GM19328 (cell line): Measurements from ENCODE around the gene ARPIN.
"Not testable (repeated sequence)": the region's sequence is repeated elsewhere in the genome, so short reads cannot be mapped to it uniquely, and the experiment has no call there.

ENCODE experiments used
- ATAC-seq: cut with Tn5 transposase; IDR thresholded peaks from one replicate; pipeline ENCODE4 v1.9.1; 2021; ENCODE audit warnings: mild to moderate bottlenecking, moderate library complexity; ENCODE audit not compliant: unreplicated experiment

The ARPIN gene

GRCh38 chr15:89910891-89911626 is 1.7 kb downstream of the ARPIN start:
- ATAC-seq: no peak

- no peak for ATAC-seq
These were observed 3.1 kb downstream of the ARPIN start for GRCh38 chr15:89909611-89910010.

- no peak for ATAC-seq
These were observed 4.5 kb downstream of the ARPIN start for GRCh38 chr15:89908226-89908625.

GRCh38 chr15:89907289-89907688 is 5.5 kb downstream of the ARPIN start:
- ATAC-seq: no peak

- ATAC-seq: no peak
These were observed 6.8 kb downstream of the ARPIN start for GRCh38 chr15:89905846-89906378.

GRCh38 chr15:89904519-89904918 is 8.2 kb downstream of the ARPIN start:
- ATAC-seq: no peak

GRCh38 chr15:89903858-89904130 is 9.0 kb downstream of the ARPIN start:
- no peak for ATAC-seq

GRCh38 chr15:89903015-89903857 is 9.5 kb downstream of the ARPIN start:
- no peak for ATAC-seq

GRCh38 chr15:89900849-89901248 is 11.9 kb downstream of the ARPIN start:
- no peak for ATAC-seq

- no peak for ATAC-seq
These were observed 12.7 kb downstream of the ARPIN start for GRCh38 chr15:89899951-89900567.

GRCh38 chr15:89899295-89899945 is 13.3 kb downstream of the ARPIN start:
- ATAC-seq: no peak

GRCh38 chr15:89898614-89899294 is 14.0 kb downstream of the ARPIN start:
- ATAC-seq: no peak

- ATAC-seq: no peak
These were observed 14.6 kb downstream of the ARPIN start for GRCh38 chr15:89898146-89898545.

GRCh38 chr15:89893696-89894447 is 18.9 kb downstream of the ARPIN start, which contains the start of gene AP3S2:
Gene AP3S2 (minus strand): TSS chr15:89893994. CDS start chr15:89893949, 45 bp downstream.
- ATAC-seq: peak; percentile 76

- no peak for ATAC-seq
These were observed 19.7 kb downstream of the ARPIN start for GRCh38 chr15:89893027-89893426.

- ATAC-seq: no peak
These were observed 24.4 kb downstream of the ARPIN start for GRCh38 chr15:89888214-89888804.

GRCh38 chr15:89885611-89886010 is 27.1 kb downstream of the ARPIN start:
- no peak for ATAC-seq

- not testable (repeated sequence) for ATAC-seq
These were observed 27.6 kb downstream of the ARPIN start for GRCh38 chr15:89885179-89885578.

GRCh38 chr15:89883518-89883917 is 29.2 kb downstream of the ARPIN start:
- no peak for ATAC-seq
